ENCODE measurements around the gene IL10.

IL10 gene

GRCh38 chr1:206761159-206761768, 11.0 kb downstream of the IL10 start:
- no peak for DNase-seq

GRCh38 chr1:206760590-206760989, 11.7 kb downstream of the IL10 start:
- DNase-seq: no peak

- no peak for DNase-seq
Observed at GRCh38 chr1:206757524-206758266, 14.6 kb downstream of the IL10 start.

GRCh38 chr1:206754011-206754410, 18.3 kb downstream of the IL10 start:
- DNase-seq: no peak

GRCh38 chr1:206753141-206753540, 19.2 kb downstream of the IL10 start:
- no peak for DNase-seq

GRCh38 chr1:206752481-206752880, 19.8 kb downstream of the IL10 start:
- no peak for DNase-seq

- DNase-seq: no peak
Observed at GRCh38 chr1:206751891-206752290, 20.4 kb downstream of the IL10 start.

GRCh38 chr1:206748348-206749030, 23.8 kb downstream of the IL10 start:
- DNase-seq: no peak

GRCh38 chr1:206745301-206745700, 27.0 kb downstream of the IL10 start:
- no peak for DNase-seq

GRCh38 chr1:206744683-206745082, 27.6 kb downstream of the IL10 start:
- no peak for DNase-seq

GRCh38 chr1:206742719-206743383, 29.4 kb downstream of the IL10 start:
- no peak for DNase-seq

- no peak for DNase-seq
Observed at GRCh38 chr1:206741142-206741701, 31.1 kb downstream of the IL10 start.

GRCh38 chr1:206739411-206740076, 32.8 kb downstream of the IL10 start:
- no peak for DNase-seq

GRCh38 chr1:206738370-206739366, 33.6 kb downstream of the IL10 start:
- no peak for DNase-seq

- no peak for DNase-seq
Observed at GRCh38 chr1:206737729-206738201, 34.5 kb downstream of the IL10 start.

- no peak for DNase-seq
Observed at GRCh38 chr1:206736878-206737728, 35.2 kb downstream of the IL10 start.

- DNase-seq: no peak
Observed at GRCh38 chr1:206735553-206736031, 36.7 kb downstream of the IL10 start.

- DNase-seq: no peak
Observed at GRCh38 chr1:206734499-206735142, 37.7 kb downstream of the IL10 start.

- no peak for DNase-seq
Observed at GRCh38 chr1:206732992-206733391, 39.3 kb downstream of the IL10 start.

GRCh38 chr1:206732508-206732907, 39.8 kb downstream of the IL10 start:
- DNase-seq: no peak
